Measurements from ENCODE around the gene MIEF1.

The MIEF1 gene

DNA sequence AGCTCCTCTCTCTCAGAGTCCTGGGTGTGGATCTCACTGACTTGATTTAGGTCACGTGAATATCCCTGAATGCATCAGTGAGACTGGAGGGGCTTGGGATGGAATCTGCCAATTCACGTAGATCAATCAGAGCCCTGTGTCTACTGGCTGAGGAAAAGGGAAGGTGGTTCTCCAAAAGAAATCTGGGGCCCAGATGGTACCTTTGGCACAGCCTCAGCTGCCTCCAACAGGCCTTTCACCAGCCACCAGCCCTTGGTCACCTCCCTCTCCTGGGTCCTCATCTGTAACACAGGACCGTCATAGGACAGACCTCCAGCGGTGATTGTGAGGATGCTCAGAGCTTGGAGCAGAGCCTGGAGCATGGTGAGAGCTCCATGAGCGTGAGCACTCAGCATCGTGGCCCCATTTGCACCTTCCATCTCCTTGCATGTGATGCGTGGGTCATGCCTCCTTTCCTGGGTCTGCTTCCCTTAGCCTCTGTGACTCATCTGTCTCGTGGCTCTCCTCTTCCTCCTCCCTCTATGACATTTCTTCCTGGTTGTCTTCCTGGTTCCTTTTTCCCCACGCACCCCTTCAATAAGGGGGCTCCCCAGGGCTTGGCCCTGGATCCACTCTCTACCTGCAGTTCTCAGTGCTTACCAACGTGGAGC lies 7.5 kb upstream of the MIEF1 start:
- TF ChIP-seq, protein P1, sequence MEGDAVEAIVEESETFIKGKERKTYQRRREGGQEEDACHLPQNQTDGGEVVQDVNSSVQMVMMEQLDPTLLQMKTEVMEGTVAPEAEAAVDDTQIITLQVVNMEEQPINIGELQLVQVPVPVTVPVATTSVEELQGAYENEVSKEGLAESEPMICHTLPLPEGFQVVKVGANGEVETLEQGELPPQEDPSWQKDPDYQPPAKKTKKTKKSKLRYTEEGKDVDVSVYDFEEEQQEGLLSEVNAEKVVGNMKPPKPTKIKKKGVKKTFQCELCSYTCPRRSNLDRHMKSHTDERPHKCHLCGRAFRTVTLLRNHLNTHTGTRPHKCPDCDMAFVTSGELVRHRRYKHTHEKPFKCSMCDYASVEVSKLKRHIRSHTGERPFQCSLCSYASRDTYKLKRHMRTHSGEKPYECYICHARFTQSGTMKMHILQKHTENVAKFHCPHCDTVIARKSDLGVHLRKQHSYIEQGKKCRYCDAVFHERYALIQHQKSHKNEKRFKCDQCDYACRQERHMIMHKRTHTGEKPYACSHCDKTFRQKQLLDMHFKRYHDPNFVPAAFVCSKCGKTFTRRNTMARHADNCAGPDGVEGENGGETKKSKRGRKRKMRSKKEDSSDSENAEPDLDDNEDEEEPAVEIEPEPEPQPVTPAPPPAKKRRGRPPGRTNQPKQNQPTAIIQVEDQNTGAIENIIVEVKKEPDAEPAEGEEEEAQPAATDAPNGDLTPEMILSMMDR (IDR thresholded peaks at IDR 0.05; ENCODE audit: low read depth, low read length): no peak
- DNase-seq (ENCODE audit: low read depth, low spot score): no peak
- no peak overlapping the region for H3K4me3 ChIP-seq (ENCODE audit: low read depth, low read length)
- in situ Hi-C loops (cut with HindIII; ENCODE audit: low sequenced_read_pairs): no loop called here

DNA sequence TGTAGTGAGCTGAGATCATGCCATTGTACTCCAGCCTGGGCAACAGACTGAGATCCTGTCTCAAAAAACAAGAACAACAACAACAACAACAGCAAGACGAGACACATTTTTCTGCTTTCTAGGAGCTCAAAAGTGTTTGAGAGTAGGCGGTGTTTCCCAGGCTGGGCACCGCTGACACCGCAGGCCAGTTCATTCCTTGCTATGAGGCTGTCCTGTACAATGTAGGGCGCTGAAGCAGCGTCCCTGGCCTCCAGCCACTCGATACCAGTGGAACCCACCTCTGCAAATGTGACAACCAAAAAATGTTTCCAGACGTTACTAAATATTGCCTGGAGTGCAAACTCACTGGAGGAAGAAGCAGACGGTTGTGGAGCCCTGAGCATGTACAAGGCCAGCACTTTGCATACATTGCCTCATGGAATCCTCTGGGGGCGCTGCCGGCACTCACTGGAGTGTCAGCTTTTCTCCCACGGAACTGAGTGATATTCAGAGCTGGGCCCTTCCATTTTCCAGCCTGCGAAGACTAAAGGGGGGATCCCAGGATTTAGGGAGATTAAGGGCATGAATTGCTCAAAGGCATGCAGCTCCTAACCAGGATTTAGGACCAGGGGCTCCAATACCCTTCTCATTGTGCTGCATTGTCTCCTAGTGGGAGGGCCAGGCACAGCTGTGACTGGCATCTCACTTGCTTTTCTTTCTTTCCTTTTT lies 5.8 kb upstream of the MIEF1 start:
- DNase-seq (ENCODE audit: low read depth, low spot score): peak; percentile 55
- TF ChIP-seq, protein P1 (IDR thresholded peaks at IDR 0.05; ENCODE audit: low read depth, low read length): peak; percentile 90
- no peak overlapping the region for H3K4me3 ChIP-seq (ENCODE audit: low read depth, low read length)
- in situ Hi-C loops (cut with HindIII; ENCODE audit: low sequenced_read_pairs): no loop called here

DNA sequence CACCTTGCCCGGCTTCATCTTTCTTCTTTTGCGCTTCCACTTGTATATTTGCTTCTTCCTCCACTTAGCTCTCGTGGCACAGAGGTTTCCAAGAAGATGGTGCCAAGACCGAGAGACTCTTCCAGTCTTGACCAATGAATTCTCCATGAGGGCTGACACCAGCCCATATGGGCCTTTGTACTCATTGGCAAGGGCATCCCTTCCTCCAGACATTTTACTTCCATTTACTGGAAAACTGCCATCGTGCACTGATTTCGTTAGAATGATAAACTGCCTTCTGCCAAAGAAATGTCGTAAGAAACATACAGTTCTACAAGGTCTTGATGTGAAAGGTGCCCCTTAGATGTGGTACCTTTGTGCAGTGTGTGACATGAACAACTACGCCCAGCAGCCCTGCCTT lies 4.7 kb upstream of the MIEF1 start:
- TF ChIP-seq, protein P1 (IDR thresholded peaks at IDR 0.05; ENCODE audit: low read depth, low read length): no peak
- in situ Hi-C loops (cut with HindIII; ENCODE audit: low sequenced_read_pairs): no loop called here
- DNase-seq (ENCODE audit: low read depth, low spot score): no peak
- no peak overlapping the region for H3K4me3 ChIP-seq (ENCODE audit: low read depth, low read length)

DNA sequence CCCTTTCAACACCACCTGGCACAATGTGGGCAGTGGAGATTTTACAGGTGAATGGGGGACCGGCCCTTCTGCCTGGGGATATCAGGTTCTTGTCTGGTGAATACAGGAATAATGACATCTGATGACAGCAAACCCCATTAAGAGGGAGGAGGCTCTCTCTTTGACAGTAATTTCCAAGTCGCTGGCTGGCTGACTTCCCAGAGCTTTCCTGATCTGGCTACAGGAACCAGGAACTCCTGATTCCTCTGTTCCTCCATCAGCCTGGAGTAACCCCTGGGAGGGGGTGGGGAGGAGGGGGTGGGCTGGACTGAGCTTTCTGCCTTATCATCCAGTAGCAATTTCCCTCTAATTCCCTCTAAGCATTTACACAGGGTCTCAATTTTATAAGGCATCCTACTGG lies 3.7 kb upstream of the MIEF1 start:
- in situ Hi-C loops (cut with HindIII; ENCODE audit: low sequenced_read_pairs): no loop called here

DNA sequence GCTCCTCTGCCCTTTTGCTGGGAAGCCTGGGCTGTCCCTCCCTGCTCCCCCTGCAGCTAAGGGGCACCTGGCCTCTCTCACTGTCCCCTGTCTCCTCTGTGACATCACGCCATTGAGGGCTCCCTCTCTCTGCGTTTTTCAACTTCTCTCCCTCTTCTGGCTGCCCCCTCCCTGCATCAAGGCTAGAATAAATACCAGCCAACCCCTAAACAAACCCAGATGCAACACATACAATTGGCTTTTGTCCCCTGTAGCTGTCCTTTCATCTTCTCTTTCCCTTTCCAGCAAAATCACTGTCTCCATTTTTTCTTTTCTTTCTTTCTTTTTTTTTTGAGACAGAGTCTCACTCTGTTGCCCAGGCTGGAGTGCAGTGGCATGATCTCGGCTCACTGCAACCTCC lies 3.3 kb upstream of the MIEF1 start:
- in situ Hi-C loops (cut with HindIII; ENCODE audit: low sequenced_read_pairs): no loop called here
- no peak for DNase-seq (ENCODE audit: low read depth, low spot score)
- no peak overlapping the region for H3K4me3 ChIP-seq (ENCODE audit: low read depth, low read length)
- TF ChIP-seq, protein P1 (IDR thresholded peaks at IDR 0.05; ENCODE audit: low read depth, low read length): no peak

More for the DNA sequence above, 3.7 kb upstream of the MIEF1 start:
- no peak for DNase-seq (ENCODE audit: low read depth, low spot score)
- H3K4me3 ChIP-seq (ENCODE audit: low read depth, low read length): no peak overlapping the region
- TF ChIP-seq, protein P1 (IDR thresholded peaks at IDR 0.05; ENCODE audit: low read depth, low read length): no peak

DNA sequence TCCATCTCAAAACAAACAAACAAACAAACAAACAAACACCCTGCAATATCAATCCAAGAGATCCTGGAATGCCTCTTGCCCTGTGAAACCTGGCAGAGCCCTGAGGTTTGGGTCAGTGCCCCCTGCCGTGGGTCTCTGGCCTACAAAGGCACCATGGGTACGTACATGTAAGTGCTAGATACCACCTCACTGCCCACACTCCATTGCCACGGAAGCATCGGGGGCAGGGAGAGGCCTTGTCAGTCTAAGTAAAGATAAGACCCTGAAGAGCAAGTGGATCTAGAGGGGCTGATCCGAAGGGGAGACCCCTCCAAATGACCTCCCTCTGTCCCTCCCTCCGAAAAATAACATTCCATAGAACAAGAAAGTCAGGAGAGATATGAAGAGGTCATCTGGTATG lies 2.0 kb upstream of the MIEF1 start:
- no peak for DNase-seq (ENCODE audit: low read depth, low spot score)
- TF ChIP-seq, protein P1 (IDR thresholded peaks at IDR 0.05; ENCODE audit: low read depth, low read length): no peak
- no peak overlapping the region for H3K4me3 ChIP-seq (ENCODE audit: low read depth, low read length)
- in situ Hi-C loops (cut with HindIII; ENCODE audit: low sequenced_read_pairs): no loop called here

Data from astrocyte of the spinal cord (primary cell).